Suprapubic skin (tissue), 4 donors: ENCODE results near the gene MELK. TPM values are rescaled to one million over a fixed set of nuclear protein-coding genes. Genes with fewer than 3 reads are reported as not detected.

Experiments
- DNase-seq, 2 donors: peaks; one replicate each; pipeline ENCODE4 v3.0.0-alpha.2; 2019; ENCODE audit warnings: low spot score in 2 of 2
- H3K27ac ChIP-seq: fragments of 200-600 bp; sonication (generic); one replicate; pipeline ENCODE4 v1.5.1; 2019
- H3K27me3 ChIP-seq: fragments of 200-600 bp; sonication (generic); one replicate; pipeline ENCODE4 v1.5.1; 2019
- H3K36me3 ChIP-seq: fragments of 200-600 bp; sonication (generic); one replicate; pipeline ENCODE4 v1.5.1; 2019
- H3K4me1 ChIP-seq: fragments of 200-600 bp; sonication (generic); one replicate; pipeline ENCODE4 v1.5.1; 2019
- H3K4me3 ChIP-seq: fragments of 200-600 bp; sonication (generic); one replicate; pipeline ENCODE4 v1.5.1; 2019; ENCODE audit warnings: mild to moderate bottlenecking
- H3K9me3 ChIP-seq: fragments of 200-600 bp; sonication (generic); one replicate; pipeline ENCODE4 v1.5.1; 2019
- EP300 ChIP-seq: sonication (generic); formaldehyde crosslinking; IDR thresholded peaks from one replicate; pipeline ENCODE4 v1.6.1; 2017; ENCODE audit warnings: antibody characterized with exemption
- POLR2A ChIP-seq, 2 donors: fragments of 450-650 bp; IDR thresholded peaks; one replicate each; pipeline ENCODE4 v1.6.1; 2017; ENCODE audit warnings: antibody characterized with exemption in 2 of 2, mild to moderate bottlenecking in 2 of 2, moderate library complexity in 2 of 2
- POLR2AphosphoS5 ChIP-seq, 3 donors: sonication (generic); formaldehyde crosslinking; IDR thresholded peaks; one replicate each; pipeline ENCODE4 v1.6.1; 2017; ENCODE audit warnings: antibody characterized with exemption in 3 of 3
- WGBS: methylation state at CpG from one replicate; pipeline ENCODE4 v1.1.5; 2018; 5-methylcytosine and 5-hydroxymethylcytosine counted together
- total RNA-seq, 4 donors: library from RNA; depleted of rRNA; stranded (reverse); fragments of >200 nt; gene quantifications; one replicate each; pipeline ENCODE4 v1.1.0, GENCODE V29; 2016
- TF ChIP-seq, protein P1 (sequence below), 2 donors: fragments of 200-600 bp in 1 of 2; fragments of 450-650 bp in 1 of 2; sonication (generic) in 1 of 2; IDR thresholded peaks; one replicate each; pipeline ENCODE4 v1.5.1; 2016 to 2019; ENCODE audit warnings: antibody characterized with exemption in 2 of 2, mild to moderate bottlenecking in 1 of 2, moderate library complexity in 1 of 2

The MELK gene
- total RNA-seq, 4 donors from 2014 or later: 1.8 to 3.2 (median 2.2) TPM

DNA sequence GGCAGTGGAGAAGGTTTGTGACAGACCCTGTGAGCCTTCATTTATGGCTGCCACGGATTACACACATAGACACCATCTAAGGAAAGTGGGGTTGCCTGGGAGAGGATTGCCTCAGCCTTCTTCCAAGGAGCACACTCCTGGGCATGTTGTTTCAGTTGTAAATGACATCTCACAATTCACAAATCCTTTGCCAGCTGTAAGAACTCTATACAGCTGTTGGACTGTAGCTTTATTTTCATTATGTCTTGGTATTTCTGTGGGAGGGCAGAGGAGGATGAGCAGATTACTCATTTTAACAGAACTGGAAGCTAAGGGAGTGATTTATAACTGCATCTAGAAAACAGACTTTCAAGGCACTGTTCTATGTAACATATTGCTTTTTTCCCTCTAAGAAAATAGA, 25.6 kb downstream of the MELK start:
- TF ChIP-seq POLR2AphosphoS5 (IDR thresholded peaks at IDR 0.05) (no peak), POLR2A (IDR thresholded peaks at IDR 0.05) (no peak), EP300 (no peak)
- TF ChIP-seq, protein P1, sequence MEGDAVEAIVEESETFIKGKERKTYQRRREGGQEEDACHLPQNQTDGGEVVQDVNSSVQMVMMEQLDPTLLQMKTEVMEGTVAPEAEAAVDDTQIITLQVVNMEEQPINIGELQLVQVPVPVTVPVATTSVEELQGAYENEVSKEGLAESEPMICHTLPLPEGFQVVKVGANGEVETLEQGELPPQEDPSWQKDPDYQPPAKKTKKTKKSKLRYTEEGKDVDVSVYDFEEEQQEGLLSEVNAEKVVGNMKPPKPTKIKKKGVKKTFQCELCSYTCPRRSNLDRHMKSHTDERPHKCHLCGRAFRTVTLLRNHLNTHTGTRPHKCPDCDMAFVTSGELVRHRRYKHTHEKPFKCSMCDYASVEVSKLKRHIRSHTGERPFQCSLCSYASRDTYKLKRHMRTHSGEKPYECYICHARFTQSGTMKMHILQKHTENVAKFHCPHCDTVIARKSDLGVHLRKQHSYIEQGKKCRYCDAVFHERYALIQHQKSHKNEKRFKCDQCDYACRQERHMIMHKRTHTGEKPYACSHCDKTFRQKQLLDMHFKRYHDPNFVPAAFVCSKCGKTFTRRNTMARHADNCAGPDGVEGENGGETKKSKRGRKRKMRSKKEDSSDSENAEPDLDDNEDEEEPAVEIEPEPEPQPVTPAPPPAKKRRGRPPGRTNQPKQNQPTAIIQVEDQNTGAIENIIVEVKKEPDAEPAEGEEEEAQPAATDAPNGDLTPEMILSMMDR (IDR thresholded peaks at IDR 0.05): no peak
- H3K4me3 ChIP-seq: no peak overlapping the region
- 75% methylated on average over 1 of the region's 1 CpG for WGBS
- DNase-seq: no peak
- H3K4me1 ChIP-seq: no peaks in the 10 kb centered on the region
- H3K9me3 ChIP-seq: no peaks in the 10 kb centered on the region
- no peaks in the 10 kb centered on the region for H3K27me3 ChIP-seq
- H3K27ac ChIP-seq: no peak overlapping the region
- no peaks in the 10 kb centered on the region for H3K36me3 ChIP-seq

DNA sequence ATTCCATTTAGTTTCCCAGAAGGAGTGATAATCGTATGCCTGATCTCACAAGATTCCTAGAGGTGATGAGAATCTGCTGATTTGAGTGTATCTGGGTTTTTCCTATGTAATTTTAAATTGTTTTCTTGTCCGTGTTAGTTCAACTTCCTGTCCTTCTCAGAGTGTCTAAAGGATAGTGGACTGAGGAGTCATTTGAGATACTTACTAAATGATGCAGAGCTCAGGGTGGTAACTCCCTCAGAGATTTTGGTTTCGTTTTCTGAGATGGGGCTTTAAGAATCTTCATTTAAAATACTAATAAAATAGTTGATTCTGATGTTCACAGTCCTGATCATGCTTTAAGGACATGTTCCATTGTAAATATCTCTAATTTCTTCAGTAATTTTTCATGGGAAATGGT, 30.3 kb downstream of the MELK start:
- no peak overlapping the region for H3K4me3 ChIP-seq
- H3K27me3 ChIP-seq: no peaks in the 10 kb centered on the region
- no peak for TF ChIP-seq EP300
- TF ChIP-seq, protein P1 (IDR thresholded peaks at IDR 0.05): no peak
- no peak for TF ChIP-seq POLR2AphosphoS5 (IDR thresholded peaks at IDR 0.05)
- TF ChIP-seq POLR2A (IDR thresholded peaks at IDR 0.05): no peak
- no peaks in the 10 kb centered on the region for H3K9me3 ChIP-seq
- H3K4me1 ChIP-seq: no peaks in the 10 kb centered on the region
- WGBS: 71% methylated on average over 3 of the region's 3 CpGs
- no peaks in the 10 kb centered on the region for H3K36me3 ChIP-seq
- H3K27ac ChIP-seq: no peak overlapping the region
- DNase-seq: no peak

DNA sequence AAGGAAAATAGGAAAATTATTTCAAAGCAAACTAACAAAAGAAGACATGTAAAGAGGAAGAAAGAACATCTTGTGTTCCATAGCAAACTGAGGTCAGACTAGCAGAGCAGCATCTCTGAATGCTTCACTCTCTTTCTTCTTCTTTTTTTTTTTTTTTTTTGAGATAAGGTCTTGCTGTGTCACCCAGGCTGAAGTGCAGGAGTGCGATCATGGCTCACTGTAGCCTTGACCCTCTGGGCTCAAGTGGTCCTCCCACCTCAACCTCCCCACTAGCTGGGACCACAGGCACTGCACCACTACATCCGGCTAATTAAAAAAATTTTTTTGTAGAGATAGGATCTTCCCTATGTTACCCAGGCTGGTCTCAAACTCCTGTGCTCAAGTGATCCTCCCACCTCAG, 36.6 kb downstream of the MELK start:
- 95% methylated on average over 2 of the region's 2 CpGs for WGBS
- no peaks in the 10 kb centered on the region for H3K27me3 ChIP-seq
- H3K9me3 ChIP-seq: no peaks in the 10 kb centered on the region
- no peak overlapping the region for H3K27ac ChIP-seq
- no peaks in the 10 kb centered on the region for H3K36me3 ChIP-seq
- H3K4me1 ChIP-seq: no peaks in the 10 kb centered on the region
- no peak for DNase-seq
- no peak overlapping the region for H3K4me3 ChIP-seq
- TF ChIP-seq POLR2AphosphoS5 (IDR thresholded peaks at IDR 0.05) (no peak), EP300 (no peak)
- TF ChIP-seq, protein P1 (IDR thresholded peaks at IDR 0.05): no peak

DNA sequence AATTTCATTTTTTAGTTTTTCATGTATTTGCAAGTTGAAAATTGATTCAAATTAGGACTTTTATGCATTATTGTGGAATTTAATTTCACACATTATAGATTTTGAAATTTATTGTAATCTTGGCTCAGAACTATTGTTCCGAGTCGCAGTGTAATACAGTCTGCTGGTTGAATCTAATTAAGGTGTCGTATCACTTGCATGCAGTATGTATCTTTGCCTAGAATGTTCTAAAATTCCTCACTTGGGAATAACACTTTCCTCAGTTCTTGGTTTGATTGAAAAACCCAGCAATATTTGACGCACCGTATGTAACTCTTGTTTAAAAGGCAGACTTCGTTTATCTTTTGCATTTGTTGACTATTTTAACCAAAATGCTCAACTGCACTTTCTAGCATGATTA, 49.4 kb downstream of the MELK start:
- Histone ChIP-seq H3K27ac (no peak overlapping the region), H3K9me3 (no peaks in the 10 kb centered on the region), H3K27me3 (no peaks in the 10 kb centered on the region), H3K36me3 (no peaks in the 10 kb centered on the region), H3K4me3 (no peak overlapping the region), H3K4me1 (peaks cover 14% of the 10 kb centered on the region)
- 96% methylated on average over 6 of the region's 6 CpGs for WGBS
- TF ChIP-seq POLR2AphosphoS5 (IDR thresholded peaks at IDR 0.05) (no peak), POLR2A (IDR thresholded peaks at IDR 0.05) (no peak), EP300 (no peak)
- TF ChIP-seq, protein P1 (IDR thresholded peaks at IDR 0.05): no peak
- DNase-seq: no peak

DNA sequence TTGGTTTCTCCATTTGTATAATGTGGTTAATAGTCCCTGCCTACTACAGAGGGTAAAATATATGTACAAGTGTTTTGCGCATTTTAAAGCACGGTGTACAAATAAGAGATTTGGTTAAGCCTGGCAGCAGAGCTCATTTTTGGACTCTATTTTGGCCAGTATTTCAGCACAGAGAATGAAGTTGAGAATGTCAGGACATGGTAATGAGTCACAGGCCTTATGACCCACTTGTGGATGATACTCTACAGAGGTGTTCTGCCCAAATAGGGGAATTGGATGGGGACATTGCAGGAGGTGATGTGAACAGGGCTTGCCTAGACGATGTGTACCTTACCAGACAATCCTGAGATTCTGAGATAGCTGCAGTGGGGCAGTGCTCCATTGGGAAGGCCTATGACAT, 50.6 kb downstream of the MELK start:
- H3K4me3 ChIP-seq: no peak overlapping the region
- no peaks in the 10 kb centered on the region for H3K9me3 ChIP-seq
- TF ChIP-seq, protein P1 (IDR thresholded peaks at IDR 0.05): no peak
- no peak for TF ChIP-seq EP300
- no peak for TF ChIP-seq POLR2A (IDR thresholded peaks at IDR 0.05)
- no peak for TF ChIP-seq POLR2AphosphoS5 (IDR thresholded peaks at IDR 0.05)
- H3K4me1 ChIP-seq: peaks cover 14% of the 10 kb centered on the region
- DNase-seq: no peak
- no peak overlapping the region for H3K27ac ChIP-seq
- 90% methylated on average over 3 of the region's 3 CpGs for WGBS
- no peaks in the 10 kb centered on the region for H3K36me3 ChIP-seq
- no peaks in the 10 kb centered on the region for H3K27me3 ChIP-seq
